Raji (cell line): ENCODE results near the gene CRYBA4.

Experiments used
- POLR2A ChIP-seq: IDR thresholded peaks from 2 replicates; pipeline ENCODE4 v1.6.1; 2011; ENCODE audit warnings: low read depth, low read length, control low read depth; ENCODE audit not compliant: insufficient read depth

The CRYBA4 gene

DNA sequence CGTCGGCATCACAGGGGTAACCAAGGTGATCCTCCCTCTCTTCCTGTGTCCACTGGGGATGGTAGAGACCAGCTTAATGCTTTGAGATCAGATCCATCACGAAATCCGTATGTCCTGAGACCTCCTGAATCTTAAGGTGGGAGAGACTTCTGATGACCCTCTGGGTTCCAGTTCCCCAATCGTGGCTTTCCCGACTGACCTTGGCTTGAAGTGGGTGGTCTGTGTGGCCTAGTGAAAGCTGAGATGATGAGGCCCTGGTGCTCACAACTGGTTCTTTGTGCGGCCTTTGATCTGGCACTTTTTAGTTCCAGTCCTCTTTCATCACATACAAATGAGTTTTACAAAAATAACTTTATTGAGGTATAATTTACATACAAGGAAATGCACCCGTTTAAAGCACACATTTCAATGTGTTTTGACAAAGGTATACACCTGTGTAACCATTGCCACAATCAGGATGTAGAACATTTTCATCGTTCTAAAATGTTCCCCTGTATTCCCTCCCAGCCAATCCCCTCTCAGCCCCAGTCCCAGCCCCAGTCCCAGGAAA, 41.7 kb downstream of the CRYBA4 start:
- 0 out of 2 replicates have a peak, but pooled peaks have one; percentile 17 for TF ChIP-seq POLR2A

DNA sequence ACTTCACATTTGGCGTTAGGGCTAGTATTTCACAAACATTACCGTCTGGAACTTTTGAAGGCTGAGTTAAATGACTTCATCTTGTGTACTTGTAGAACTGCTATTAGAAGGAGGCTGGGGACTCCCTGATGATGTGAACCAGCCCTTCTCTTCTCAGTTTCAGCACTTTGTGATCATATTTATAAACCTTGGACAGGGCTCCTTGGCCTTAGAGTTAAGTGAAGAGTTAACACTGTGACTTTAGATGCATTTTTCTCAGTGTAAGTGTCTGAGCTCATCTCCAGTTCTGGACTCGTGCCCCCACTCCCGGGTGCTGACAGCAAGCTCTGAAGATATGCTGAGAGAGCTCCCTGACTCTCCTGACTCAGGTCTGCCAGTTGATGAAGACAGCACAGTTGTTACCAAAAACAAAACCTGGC, 44.1 kb downstream of the CRYBA4 start:
- no peak for TF ChIP-seq POLR2A

DNA sequence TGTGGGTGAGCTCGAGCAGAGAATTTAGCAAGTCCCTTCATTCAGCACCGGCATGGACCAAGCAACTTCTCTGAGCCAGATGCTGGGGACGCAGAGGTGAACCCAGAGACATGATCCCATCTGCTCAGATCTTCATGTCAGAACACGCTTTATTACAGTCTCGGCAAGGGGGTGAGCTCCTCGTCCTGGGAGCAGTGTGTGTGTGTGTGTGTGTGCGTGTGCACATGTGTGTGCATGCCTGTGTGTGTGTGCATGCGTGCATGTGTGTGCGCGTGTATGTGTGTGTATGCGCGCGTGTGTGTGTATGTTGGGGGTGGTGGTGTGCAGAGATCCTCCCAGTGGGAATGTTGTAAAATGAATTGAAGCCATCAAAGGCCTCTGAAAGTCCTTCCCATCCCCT, 45.4 kb downstream of the CRYBA4 start:
- no peak for TF ChIP-seq POLR2A

DNA sequence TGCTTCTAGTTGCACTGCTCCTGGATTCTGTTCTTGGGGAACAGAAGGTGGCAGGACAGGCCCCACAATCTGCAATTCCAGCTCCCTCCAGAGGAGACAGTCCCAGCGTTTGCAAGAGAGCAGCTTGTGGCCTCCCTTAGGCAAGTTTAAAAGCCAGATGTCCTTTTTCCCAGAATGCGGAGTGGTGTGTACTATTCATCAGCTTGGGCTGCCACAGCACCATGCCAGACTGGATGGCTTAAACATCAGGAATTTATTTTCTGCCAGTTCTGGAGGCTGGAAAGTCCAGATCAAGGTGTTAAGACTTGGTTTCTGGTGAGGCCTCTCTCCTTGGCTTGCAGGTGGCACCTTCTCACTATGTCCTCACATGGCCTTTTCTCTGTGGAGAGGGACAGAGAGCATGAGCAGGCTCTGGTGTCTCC, 47.3 kb downstream of the CRYBA4 start:
- no peak for TF ChIP-seq POLR2A

GRCh38 chr22:26670459-26670858, 48.7 kb downstream of the CRYBA4 start:
- TF ChIP-seq POLR2A: no peak

DNA sequence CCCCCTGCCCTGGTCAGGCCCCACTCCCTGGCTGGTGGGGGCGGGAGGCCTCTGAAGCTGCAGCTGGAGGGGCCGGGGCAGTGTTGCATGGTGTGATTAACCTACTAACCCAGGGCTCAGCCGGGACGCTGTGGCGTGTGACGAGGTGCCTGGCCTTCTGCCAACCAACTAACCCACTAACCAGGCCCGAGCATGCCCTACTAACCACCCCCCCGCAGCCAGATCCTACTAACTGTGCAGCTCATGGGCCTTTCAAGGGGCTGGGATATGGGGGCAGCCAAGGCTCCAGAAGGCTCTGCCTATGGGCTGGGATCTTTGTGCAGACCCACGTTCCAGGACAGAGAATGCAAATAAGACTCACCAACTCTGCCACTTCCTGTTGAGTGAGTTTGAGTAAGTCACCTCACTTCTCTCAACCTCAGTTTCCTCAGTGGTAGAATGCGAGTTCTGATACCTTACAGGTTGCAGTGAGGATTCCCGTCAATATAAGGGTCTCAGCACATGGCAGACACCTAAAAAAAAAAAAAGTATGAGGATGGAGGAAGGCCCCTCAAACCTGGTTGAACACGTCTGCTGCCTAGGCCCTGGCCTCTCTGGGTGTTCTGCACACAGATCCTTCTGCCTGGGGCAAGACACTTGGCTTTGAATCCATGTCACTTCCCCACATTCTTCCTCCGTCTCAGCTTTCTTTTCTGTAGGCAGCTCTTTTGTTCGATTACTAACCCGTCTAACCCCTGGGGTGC, 49.7 kb downstream of the CRYBA4 start:
- peak; percentile 50 for TF ChIP-seq POLR2A

- no peak for TF ChIP-seq POLR2A
Observed at GRCh38 chr22:26672060-26672471, 50.3 kb downstream of the CRYBA4 start.

DNA sequence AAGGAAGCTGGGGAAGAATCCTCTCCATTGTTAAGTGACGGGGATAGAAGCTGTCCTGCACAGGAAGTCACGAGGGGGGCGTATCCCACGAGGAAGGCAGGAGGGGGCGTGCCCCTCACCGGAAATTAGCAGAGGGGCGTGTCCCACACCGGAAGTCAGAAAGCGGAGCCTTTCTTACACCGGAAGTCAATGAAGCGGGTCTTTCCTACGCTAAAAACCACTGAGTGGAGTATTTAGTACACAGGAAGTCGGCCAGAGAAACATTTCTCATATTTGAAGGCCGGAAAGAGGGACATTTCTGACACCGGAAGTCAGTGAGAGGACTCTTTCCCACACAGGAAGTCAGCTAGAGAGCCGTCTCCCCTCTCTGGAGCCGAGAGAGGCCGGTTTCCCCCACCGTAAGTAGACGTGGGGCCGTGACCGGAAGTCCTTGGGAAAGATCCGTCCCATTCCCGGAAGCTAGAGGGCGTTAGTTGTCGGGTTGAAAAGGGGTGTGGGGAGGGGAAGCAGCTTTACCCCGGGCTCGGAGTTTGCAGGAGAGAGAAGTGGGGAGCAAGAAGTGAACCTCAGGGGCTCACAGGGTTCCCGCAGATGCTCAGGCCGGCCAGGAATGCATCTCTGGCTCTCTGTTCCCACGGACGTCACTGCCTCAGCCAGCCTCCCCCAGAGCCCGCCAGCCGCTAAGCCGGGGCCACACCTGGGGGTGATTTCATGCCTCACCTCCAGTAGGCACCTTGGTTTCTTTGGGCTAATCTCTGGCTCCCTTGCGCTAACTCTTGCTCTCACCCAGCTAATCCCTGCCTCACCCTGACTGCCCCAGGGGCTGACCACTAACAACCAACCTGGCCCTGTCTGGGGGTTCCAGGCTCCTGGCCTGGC, 51.1 kb downstream of the CRYBA4 start:
- peak; percentile 69 for TF ChIP-seq POLR2A

- no peak for TF ChIP-seq POLR2A
Observed at GRCh38 chr22:26673486-26673885, 51.7 kb downstream of the CRYBA4 start.

DNA sequence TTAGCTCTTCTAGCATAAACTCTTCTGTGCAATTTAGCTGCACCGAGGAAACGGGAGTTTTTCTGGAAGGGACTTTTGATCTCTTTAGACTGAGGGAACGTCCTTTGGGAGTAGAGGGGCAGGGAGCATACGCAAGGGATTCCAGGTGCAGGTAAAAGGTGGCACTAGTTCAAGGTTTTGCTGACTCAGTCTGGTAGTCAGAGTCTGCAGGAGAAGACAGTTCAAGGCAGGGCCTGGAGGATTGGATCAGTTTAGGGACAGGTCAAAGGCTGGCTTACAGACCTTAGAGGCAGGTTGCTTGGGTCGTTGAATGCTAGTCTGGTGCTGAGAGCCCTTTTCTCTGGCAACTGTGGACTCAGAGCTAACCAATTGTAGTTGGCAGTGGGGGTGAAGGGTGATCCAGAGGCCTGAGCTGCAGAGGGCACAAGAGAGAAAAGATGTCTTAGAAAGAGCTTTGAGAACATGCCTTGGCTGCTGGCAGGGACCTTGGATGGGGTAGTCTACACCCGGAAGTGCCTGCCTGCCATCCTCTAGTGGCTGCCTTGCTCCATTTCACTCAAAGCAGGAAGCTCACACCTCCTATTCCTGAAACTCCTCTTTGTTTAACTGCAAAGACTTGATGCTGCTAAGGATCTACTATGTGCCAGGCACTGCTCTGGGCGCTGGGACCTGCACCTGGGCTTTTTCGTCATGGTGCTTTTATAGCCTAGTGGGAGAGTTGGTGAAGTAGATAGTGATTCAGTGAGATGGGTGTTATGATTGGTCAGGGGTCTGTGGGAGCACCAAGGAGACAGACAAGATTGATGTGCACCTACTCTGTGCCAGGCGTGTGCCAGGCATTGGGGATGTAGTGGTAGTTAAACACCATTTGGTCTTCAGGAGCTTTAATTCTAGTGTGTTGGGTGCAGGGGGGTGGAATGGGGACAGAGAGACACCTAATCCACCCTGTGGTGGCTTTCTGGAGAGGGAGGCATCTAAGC, 52.7 kb downstream of the CRYBA4 start:
- no peak; the same call in 1 of the 2 replicates for TF ChIP-seq POLR2A

- TF ChIP-seq POLR2A: no peak
Observed at GRCh38 chr22:26675687-26676268, 54.0 kb downstream of the CRYBA4 start.

DNA sequence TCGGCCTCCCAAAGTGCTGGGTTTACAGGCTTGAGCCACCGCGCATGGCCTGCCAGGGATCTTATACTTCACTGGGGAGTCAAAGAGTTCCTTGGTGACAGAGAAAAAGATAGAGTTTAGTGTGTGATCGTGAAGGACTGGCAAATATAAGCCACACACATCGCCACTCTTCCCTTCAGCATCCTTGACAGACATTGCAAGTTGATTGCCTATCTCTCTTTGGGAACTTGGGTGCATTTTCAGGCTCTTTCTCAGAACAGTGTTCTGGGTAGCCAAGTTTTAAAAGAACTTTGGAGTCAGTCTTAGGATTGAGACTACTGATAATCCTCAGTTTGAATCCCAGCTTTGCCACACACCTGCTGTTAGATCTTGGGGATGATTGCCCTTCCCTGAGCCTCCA, 55.5 kb downstream of the CRYBA4 start:
- no peak for TF ChIP-seq POLR2A

DNA sequence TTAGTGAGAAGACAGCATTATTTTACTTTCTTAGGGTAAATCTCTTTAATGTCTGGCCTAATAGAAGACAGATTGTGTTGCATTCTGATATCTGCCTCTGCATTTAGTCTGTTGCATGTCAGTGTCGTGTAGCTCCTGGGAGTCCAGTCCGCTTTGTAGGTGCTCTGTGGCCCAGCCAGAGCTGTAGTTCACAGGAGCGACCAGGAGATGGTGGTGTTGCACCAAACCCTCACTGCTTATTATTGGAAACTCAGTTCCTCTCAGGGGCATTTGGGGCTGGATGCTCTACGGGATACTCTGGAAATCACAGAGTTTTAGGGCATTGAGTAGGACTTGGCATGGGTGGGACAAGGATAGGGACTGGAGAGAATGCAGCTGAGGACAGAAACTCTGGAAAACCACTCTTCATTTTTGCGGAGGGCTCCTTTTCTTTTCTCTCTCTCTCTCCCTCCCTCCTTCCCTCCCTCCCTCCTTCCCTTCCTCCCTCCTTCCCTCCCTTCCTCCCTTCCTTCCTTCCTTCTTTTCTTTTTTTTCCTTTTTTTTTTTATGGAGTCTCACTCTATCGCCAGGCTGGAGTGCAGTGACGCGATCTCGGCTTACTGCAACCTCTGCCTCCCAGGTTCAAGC, 57.4 kb downstream of the CRYBA4 start:
- TF ChIP-seq POLR2A: no peak
